Neural crest cell (in vitro differentiated cells): Measurements from ENCODE around the gene ATG7. TPM values are rescaled to one million over a fixed set of nuclear protein-coding genes. Genes with fewer than 3 reads are reported as not detected.

Experiments
- DNase-seq: peaks from one replicate; pipeline ENCODE4 v3.0.0; 2021; ENCODE audit warnings: low read depth, mixed read lengths, low spot score
- H3K27ac Mint-ChIP-seq: one replicate; pipeline ENCODE4 v1.8.0; 2021; ENCODE audit warnings: mild to moderate bottlenecking, mixed read lengths; ENCODE audit not compliant: unreplicated experiment
- H3K27me3 Mint-ChIP-seq: 2 replicates; pipeline ENCODE4 v1.8.0; 2021; ENCODE audit warnings: low read depth, mild to moderate bottlenecking, mixed read lengths
- H3K36me3 Mint-ChIP-seq: 2 replicates; pipeline ENCODE4 v1.8.0; 2021; ENCODE audit warnings: low read depth, mild to moderate bottlenecking, mixed read lengths
- H3K4me1 Mint-ChIP-seq: 2 replicates; pipeline ENCODE4 v1.8.0; 2021; ENCODE audit warnings: mixed read lengths
- H3K4me3 Mint-ChIP-seq: one replicate; pipeline ENCODE4 v1.8.0; 2021; ENCODE audit warnings: mild to moderate bottlenecking, mixed read lengths
- H3K9me3 Mint-ChIP-seq: 2 replicates; pipeline ENCODE4 v1.8.0; 2021; ENCODE audit warnings: mixed read lengths
- total RNA-seq: library from RNA; stranded (reverse); gene quantifications from 2 replicates; pipeline ENCODE4 v1.2.1, GENCODE V29; 2021
- TF ChIP-seq, protein P1 (sequence below): fragments of 200-600 bp; sonication (generic); conservative IDR thresholded peaks from 2 replicates; pipeline ENCODE4 v1.5.0; 2021; ENCODE audit warnings: antibody characterized with exemption, mild to moderate bottlenecking

The ATG7 gene
- total RNA-seq, 1 donor from 2014 or later, result 29.6 TPM

DNA sequence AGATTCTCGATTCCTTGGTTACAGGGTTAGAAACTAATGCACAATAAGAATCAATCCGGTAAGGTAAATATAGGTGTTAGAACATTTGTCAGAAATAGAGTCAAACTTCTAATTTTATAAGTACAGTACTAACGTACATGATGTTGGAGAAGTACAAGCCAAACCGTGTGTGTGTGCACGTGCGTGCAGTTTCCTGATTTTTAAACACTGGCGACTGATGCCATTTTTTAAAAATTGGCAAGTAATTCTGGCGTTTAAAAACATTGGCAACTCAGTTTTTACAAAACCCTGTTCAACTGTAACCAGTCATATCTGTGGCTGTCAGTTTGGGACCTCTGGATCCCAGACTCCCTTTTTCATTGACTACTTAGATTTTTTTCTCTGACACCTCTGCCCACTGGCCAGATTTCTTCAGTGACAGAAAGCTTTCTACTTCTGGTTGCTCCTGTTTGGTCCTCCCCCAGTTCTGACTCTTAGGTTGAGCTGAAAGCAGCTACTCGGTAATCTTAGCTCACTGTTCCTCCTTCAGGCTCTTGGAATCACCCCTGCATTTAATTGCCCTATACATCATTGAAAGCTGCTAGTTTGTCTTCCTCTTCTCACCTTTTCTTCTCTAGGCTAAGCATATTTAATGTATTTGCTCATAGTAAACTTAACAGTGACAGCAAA lies 843 bp downstream of the ATG7 start:
- H3K36me3 Mint-ChIP-seq, result no peaks in the 10 kb centered on the region
- H3K9me3 Mint-ChIP-seq, result no peaks in the 10 kb centered on the region
- TF ChIP-seq, protein P1, sequence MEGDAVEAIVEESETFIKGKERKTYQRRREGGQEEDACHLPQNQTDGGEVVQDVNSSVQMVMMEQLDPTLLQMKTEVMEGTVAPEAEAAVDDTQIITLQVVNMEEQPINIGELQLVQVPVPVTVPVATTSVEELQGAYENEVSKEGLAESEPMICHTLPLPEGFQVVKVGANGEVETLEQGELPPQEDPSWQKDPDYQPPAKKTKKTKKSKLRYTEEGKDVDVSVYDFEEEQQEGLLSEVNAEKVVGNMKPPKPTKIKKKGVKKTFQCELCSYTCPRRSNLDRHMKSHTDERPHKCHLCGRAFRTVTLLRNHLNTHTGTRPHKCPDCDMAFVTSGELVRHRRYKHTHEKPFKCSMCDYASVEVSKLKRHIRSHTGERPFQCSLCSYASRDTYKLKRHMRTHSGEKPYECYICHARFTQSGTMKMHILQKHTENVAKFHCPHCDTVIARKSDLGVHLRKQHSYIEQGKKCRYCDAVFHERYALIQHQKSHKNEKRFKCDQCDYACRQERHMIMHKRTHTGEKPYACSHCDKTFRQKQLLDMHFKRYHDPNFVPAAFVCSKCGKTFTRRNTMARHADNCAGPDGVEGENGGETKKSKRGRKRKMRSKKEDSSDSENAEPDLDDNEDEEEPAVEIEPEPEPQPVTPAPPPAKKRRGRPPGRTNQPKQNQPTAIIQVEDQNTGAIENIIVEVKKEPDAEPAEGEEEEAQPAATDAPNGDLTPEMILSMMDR, result no peak
- peaks cover 30% of the 10 kb centered on the region for H3K4me1 Mint-ChIP-seq
- peak overlapping the region; percentile 98 for H3K4me3 Mint-ChIP-seq
- H3K27ac Mint-ChIP-seq, result peak overlapping the region; percentile 99
- no peak for DNase-seq
- peaks cover 12% of the 10 kb centered on the region for H3K27me3 Mint-ChIP-seq

GRCh38 chr3:11273891-11274291 lies 1.7 kb downstream of the ATG7 start:
- H3K4me3 Mint-ChIP-seq, result peak overlapping the region; percentile 98
- H3K4me1 Mint-ChIP-seq, result peaks cover 30% of the 10 kb centered on the region
- DNase-seq, result no peak

GRCh38 chr3:11274566-11275142 lies 2.5 kb downstream of the ATG7 start:
- Mint-ChIP-seq H3K4me3 (peak overlapping the region; percentile 78), H3K27me3 (peaks cover 7% of the 10 kb centered on the region), H3K27ac (no peak overlapping the region)

More at GRCh38 chr3:11273891-11274291, 1.7 kb downstream of the ATG7 start:
- Mint-ChIP-seq H3K27me3 (peaks cover 9% of the 10 kb centered on the region), H3K27ac (no peak overlapping the region), H3K36me3 (no peaks in the 10 kb centered on the region), H3K9me3 (no peaks in the 10 kb centered on the region)
- TF ChIP-seq, protein P1, result no peak

GRCh38 chr3:11275926-11276325 lies 3.7 kb downstream of the ATG7 start:
- Mint-ChIP-seq H3K4me3 (peak overlapping the region; percentile 58), H3K27ac (no peak overlapping the region), H3K27me3 (no peaks in the 10 kb centered on the region), H3K9me3 (no peaks in the 10 kb centered on the region), H3K4me1 (peaks cover 30% of the 10 kb centered on the region), H3K36me3 (no peaks in the 10 kb centered on the region)
- TF ChIP-seq, protein P1, result no peak
- no peak for DNase-seq

More at GRCh38 chr3:11274566-11275142, 2.5 kb downstream of the ATG7 start:
- peaks cover 30% of the 10 kb centered on the region for H3K4me1 Mint-ChIP-seq
- no peaks in the 10 kb centered on the region for H3K9me3 Mint-ChIP-seq
- H3K36me3 Mint-ChIP-seq, result no peaks in the 10 kb centered on the region
- DNase-seq, result no peak
- TF ChIP-seq, protein P1, result no peak

DNA sequence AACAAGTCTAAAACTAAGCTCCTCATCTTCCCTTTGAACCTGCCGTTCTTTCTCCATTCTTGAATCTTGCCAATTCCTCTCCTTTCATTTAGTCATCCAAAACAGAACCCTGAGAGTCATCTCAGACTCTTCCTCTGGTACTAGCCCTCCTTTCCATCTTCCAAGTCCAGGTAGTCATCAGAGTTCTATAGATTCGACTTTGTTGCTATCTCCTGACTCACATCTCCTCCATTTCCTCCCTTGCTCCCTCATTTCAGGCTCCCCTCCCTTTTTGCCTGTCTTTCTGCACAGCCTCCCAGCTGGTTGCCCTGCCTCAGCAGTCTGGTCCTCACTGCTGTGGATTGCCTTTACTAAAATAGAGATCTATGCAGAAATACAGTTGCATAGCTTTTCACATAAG lies 4.7 kb downstream of the ATG7 start:
- Mint-ChIP-seq H3K36me3 (no peaks in the 10 kb centered on the region), H3K27ac (no peak overlapping the region), H3K27me3 (no peaks in the 10 kb centered on the region), H3K4me1 (peaks cover 26% of the 10 kb centered on the region), H3K4me3 (no peak overlapping the region), H3K9me3 (no peaks in the 10 kb centered on the region)
- no peak for DNase-seq
- TF ChIP-seq, protein P1, result no peak
